ENCODE measurements around the gene COL5A2.
A peak's percentile ranks its signal among the peaks of the same experiment; 100 is the strongest.

COL5A2 gene

DNA sequence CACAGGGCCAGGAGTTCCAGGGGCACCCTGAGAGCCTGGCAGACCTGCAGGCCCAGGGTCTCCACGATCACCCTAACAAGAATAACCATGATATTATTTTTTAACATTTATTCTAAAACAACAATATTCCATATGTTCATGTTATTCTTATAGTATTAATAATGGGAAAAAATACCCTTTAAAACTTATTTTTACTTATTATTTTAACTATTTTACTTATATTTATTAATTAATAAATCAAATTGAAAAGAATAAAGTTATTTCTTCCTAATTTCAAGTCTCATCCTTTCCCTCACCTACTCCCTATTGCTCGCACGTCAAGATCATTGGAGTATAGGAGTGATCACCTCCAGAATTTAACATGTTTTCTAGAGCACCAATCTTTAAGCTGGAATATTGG is 133.7 kb downstream of the COL5A2 start:
- Histone ChIP-seq H3K9me3 (ENCODE audit: insufficient read depth, low read depth, low read length) (no peaks in the 10 kb centered on the region), H3K4me1 (ENCODE audit: insufficient read depth, low read length, poor library complexity, severe bottlenecking) (no peaks in the 10 kb centered on the region), H3K9ac (ENCODE audit: low read depth, low read length, poor library complexity, severe bottlenecking) (no peak overlapping the region), H3K27me3 (ENCODE audit: insufficient read depth, low read length, poor library complexity, severe bottlenecking) (no peaks in the 10 kb centered on the region), H3K79me2 (ENCODE audit: insufficient read depth, low read length) (no peaks in the 10 kb centered on the region), H3K36me3 (ENCODE audit: insufficient read depth, low read length) (no peaks in the 10 kb centered on the region), H3K9me2 (replicated peaks; ENCODE audit: low read depth, low read length) (no peaks in the 10 kb centered on the region), H3F3A (ENCODE audit: low read depth) (no peaks in the 10 kb centered on the region), H3K4me3 (ENCODE audit: low read length, poor library complexity, severe bottlenecking) (no peak overlapping the region), H3K4me2 (ENCODE audit: low read depth, low read length, poor library complexity, severe bottlenecking) (no peak overlapping the region), H4K20me1 (ENCODE audit: insufficient read depth, low read length, poor library complexity, severe bottlenecking) (no peaks in the 10 kb centered on the region), H2AFZ (ENCODE audit: low read length) (no peak overlapping the region)
- TF ChIP-seq EZH2phosphoT487 (IDR thresholded peaks at IDR 0.05; ENCODE audit: borderline replicate concordance), result no peak
- no peak for TF ChIP-seq CTCF (conservative IDR thresholded peaks at IDR 0.05; ENCODE audit: low read length)

GRCh38 chr2:189037518-189037917 is 142.0 kb downstream of the COL5A2 start:
- no peaks in the 10 kb centered on the region for H4K20me1 ChIP-seq (ENCODE audit: insufficient read depth, low read length, poor library complexity, severe bottlenecking)
- no peak overlapping the region for H3K9ac ChIP-seq (ENCODE audit: low read depth, low read length, poor library complexity, severe bottlenecking)
- H3K27me3 ChIP-seq (ENCODE audit: insufficient read depth, low read length, poor library complexity, severe bottlenecking), result no peaks in the 10 kb centered on the region
- H3K9me2 ChIP-seq (replicated peaks; ENCODE audit: low read depth, low read length), result no peaks in the 10 kb centered on the region
- no peak overlapping the region for H2AFZ ChIP-seq (ENCODE audit: low read length)
- H3K79me2 ChIP-seq (ENCODE audit: insufficient read depth, low read length), result no peaks in the 10 kb centered on the region
- no peaks in the 10 kb centered on the region for H3F3A ChIP-seq (ENCODE audit: low read depth)
- no peaks in the 10 kb centered on the region for H3K36me3 ChIP-seq (ENCODE audit: insufficient read depth, low read length)
- no peak for TF ChIP-seq CTCF (conservative IDR thresholded peaks at IDR 0.05; ENCODE audit: low read length)
- TF ChIP-seq EZH2phosphoT487 (IDR thresholded peaks at IDR 0.05; ENCODE audit: borderline replicate concordance), result no peak
- no peak overlapping the region for H3K4me2 ChIP-seq (ENCODE audit: low read depth, low read length, poor library complexity, severe bottlenecking)
- peaks cover 16% of the 10 kb centered on the region for H3K4me1 ChIP-seq (ENCODE audit: insufficient read depth, low read length, poor library complexity, severe bottlenecking)
- no peak overlapping the region for H3K4me3 ChIP-seq (ENCODE audit: low read length, poor library complexity, severe bottlenecking)
- H3K9me3 ChIP-seq (ENCODE audit: insufficient read depth, low read depth, low read length), result no peaks in the 10 kb centered on the region

GRCh38 chr2:189024901-189025618 is 154.5 kb downstream of the COL5A2 start:
- no peaks in the 10 kb centered on the region for H3F3A ChIP-seq (ENCODE audit: low read depth)
- H3K79me2 ChIP-seq (ENCODE audit: insufficient read depth, low read length), result no peaks in the 10 kb centered on the region
- H2AFZ ChIP-seq (ENCODE audit: low read length), result peak overlapping the region; percentile 67; the same call in 1 of the 2 replicates
- H3K9me3 ChIP-seq (ENCODE audit: insufficient read depth, low read depth, low read length), result no peaks in the 10 kb centered on the region
- no peaks in the 10 kb centered on the region for H4K20me1 ChIP-seq (ENCODE audit: insufficient read depth, low read length, poor library complexity, severe bottlenecking)
- H3K9ac ChIP-seq (ENCODE audit: low read depth, low read length, poor library complexity, severe bottlenecking), result no peak overlapping the region
- no peaks in the 10 kb centered on the region for H3K4me1 ChIP-seq (ENCODE audit: insufficient read depth, low read length, poor library complexity, severe bottlenecking)
- no peaks in the 10 kb centered on the region for H3K36me3 ChIP-seq (ENCODE audit: insufficient read depth, low read length)
- no peaks in the 10 kb centered on the region for H3K9me2 ChIP-seq (replicated peaks; ENCODE audit: low read depth, low read length)
- H3K4me3 ChIP-seq (ENCODE audit: low read length, poor library complexity, severe bottlenecking), result no peak overlapping the region
- H3K4me2 ChIP-seq (ENCODE audit: low read depth, low read length, poor library complexity, severe bottlenecking), result no peak overlapping the region
- H3K27me3 ChIP-seq (ENCODE audit: insufficient read depth, low read length, poor library complexity, severe bottlenecking), result no peaks in the 10 kb centered on the region
- TF ChIP-seq CTCF (conservative IDR thresholded peaks at IDR 0.05; ENCODE audit: low read length) (peak; percentile 71), EZH2phosphoT487 (IDR thresholded peaks at IDR 0.05; ENCODE audit: borderline replicate concordance) (no peak)
